Smooth muscle cell (in vitro differentiated cells): ENCODE measurements around the gene MAG. TPM values are rescaled to one million over a fixed set of nuclear protein-coding genes. Genes with fewer than 3 reads are reported as not detected.
"Not testable (repeated sequence)": the region's sequence is repeated elsewhere in the genome, so short reads cannot be mapped to it uniquely, and the experiment has no call there.

Experiments
- DNase-seq: peaks from one replicate; lab custom pipeline; 2025; ENCODE audit not compliant: unreplicated experiment; lab: John Stamatoyannopoulos, UW
- H2AFZ ChIP-seq: fragments of 200-600 bp; sonication (generic); 2 replicates; pipeline ENCODE4 v1.6.0; 2016; ENCODE audit warnings: antibody characterized with exemption, low read depth, mild to moderate bottlenecking
- H3F3A ChIP-seq: fragments of 200-600 bp; sonication (generic); 2 replicates; pipeline ENCODE4 v1.6.0; 2017; ENCODE audit warnings: antibody characterized with exemption, low read depth
- H3K27ac ChIP-seq: fragments of 200-600 bp; sonication (generic); 2 replicates; pipeline ENCODE4 v1.5.1; 2016; ENCODE audit warnings: low read depth, mild to moderate bottlenecking
- H3K27me3 ChIP-seq: fragments of 200-600 bp; sonication (generic); 2 replicates; pipeline ENCODE4 v1.6.1; 2016; ENCODE audit warnings: low read depth, mild to moderate bottlenecking
- H3K36me3 ChIP-seq: fragments of 200-600 bp; sonication (generic); 2 replicates; pipeline ENCODE4 v1.5.1; 2016; ENCODE audit warnings: low read depth
- H3K4me1 ChIP-seq: fragments of 200-600 bp; sonication (generic); 2 replicates; pipeline ENCODE4 v1.5.1; 2016; ENCODE audit warnings: low read depth
- H3K4me2 ChIP-seq: fragments of 200-600 bp; sonication (generic); 2 replicates; pipeline ENCODE4 v1.6.0; 2016; ENCODE audit warnings: mild to moderate bottlenecking
- H3K4me3 ChIP-seq: fragments of 200-600 bp; sonication (generic); 2 replicates; pipeline ENCODE4 v1.5.1; 2016; ENCODE audit warnings: mild to moderate bottlenecking
- H3K79me2 ChIP-seq: fragments of 200-600 bp; sonication (generic); 2 replicates; pipeline ENCODE4 v1.6.0; 2016; ENCODE audit warnings: low read depth, mild to moderate bottlenecking
- H3K9ac ChIP-seq: fragments of 200-600 bp; sonication (generic); 2 replicates; pipeline ENCODE4 v1.6.0; 2016; ENCODE audit warnings: low read depth
- H3K9me3 ChIP-seq: fragments of 200-600 bp; sonication (generic); replicated peaks from 2 replicates; pipeline ENCODE4 v1.5.1; 2016; ENCODE audit warnings: low read depth
- H4K20me1 ChIP-seq: fragments of 200-600 bp; sonication (generic); 2 replicates; pipeline ENCODE4 v1.6.0; 2016; ENCODE audit warnings: low read depth
- WGBS: methylation state at CpG from one replicate; pipeline ENCODE4 v1.1.7; 2016; ENCODE audit warnings: low lambda C conversion rate; 5-methylcytosine and 5-hydroxymethylcytosine counted together
- polyA plus RNA-seq: library from polyadenylated mRNA; unstranded; fragments of >200 nt; fragmentation: Nextera tagmentation; extraction: Ambion mirVana; gene quantifications from 2 replicates; pipeline ENCODE4 v1.2.1, GENCODE V29; 2016
- total RNA-seq: library from RNA; depleted of rRNA; stranded (reverse); fragments of >200 nt; gene quantifications from 2 replicates; pipeline ENCODE4 v1.2.3, GENCODE V29; 2014
- TF ChIP-seq, protein P1 (sequence below): fragments of 200-600 bp; sonication (generic); IDR thresholded peaks from 2 replicates; pipeline ENCODE4 v1.5.1; 2017; ENCODE audit warnings: borderline replicate concordance, mild to moderate bottlenecking, antibody characterized with exemption; ENCODE audit not compliant: insufficient read depth, poor library complexity, severe bottlenecking

MAG gene
- total and polyA plus RNA-seq, 2 experiments from 2014 or later, result not detected

DNA sequence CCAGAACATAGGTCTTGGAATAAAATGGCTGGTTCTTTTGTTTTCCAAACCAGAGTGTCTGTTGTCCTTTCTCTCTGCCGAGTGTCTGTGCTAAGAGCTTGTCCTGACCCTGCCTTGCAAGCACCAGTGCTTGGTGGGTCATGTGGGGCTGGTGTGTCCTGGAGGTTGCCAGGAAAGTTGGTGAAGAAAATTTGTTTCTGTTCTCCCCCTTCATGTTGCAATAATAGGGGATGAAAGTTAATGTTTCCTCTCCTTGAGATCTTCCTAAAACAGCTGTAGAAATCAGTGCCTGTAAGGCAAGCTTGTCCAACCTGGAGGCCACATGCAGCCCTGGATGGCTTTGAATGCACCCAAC lies 6.9 kb upstream of the MAG start:
- DNase-seq, result no peak
- no peaks in the 10 kb centered on the region for H3K36me3 ChIP-seq
- no peaks in the 10 kb centered on the region for H3K79me2 ChIP-seq
- H3K9ac ChIP-seq, result no peak overlapping the region
- TF ChIP-seq, protein P1, sequence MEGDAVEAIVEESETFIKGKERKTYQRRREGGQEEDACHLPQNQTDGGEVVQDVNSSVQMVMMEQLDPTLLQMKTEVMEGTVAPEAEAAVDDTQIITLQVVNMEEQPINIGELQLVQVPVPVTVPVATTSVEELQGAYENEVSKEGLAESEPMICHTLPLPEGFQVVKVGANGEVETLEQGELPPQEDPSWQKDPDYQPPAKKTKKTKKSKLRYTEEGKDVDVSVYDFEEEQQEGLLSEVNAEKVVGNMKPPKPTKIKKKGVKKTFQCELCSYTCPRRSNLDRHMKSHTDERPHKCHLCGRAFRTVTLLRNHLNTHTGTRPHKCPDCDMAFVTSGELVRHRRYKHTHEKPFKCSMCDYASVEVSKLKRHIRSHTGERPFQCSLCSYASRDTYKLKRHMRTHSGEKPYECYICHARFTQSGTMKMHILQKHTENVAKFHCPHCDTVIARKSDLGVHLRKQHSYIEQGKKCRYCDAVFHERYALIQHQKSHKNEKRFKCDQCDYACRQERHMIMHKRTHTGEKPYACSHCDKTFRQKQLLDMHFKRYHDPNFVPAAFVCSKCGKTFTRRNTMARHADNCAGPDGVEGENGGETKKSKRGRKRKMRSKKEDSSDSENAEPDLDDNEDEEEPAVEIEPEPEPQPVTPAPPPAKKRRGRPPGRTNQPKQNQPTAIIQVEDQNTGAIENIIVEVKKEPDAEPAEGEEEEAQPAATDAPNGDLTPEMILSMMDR, result no peak
- no peaks in the 10 kb centered on the region for H4K20me1 ChIP-seq
- H3K9me3 ChIP-seq, result no peaks in the 10 kb centered on the region
- H2AFZ ChIP-seq, result no peak overlapping the region
- H3K4me2 ChIP-seq, result no peak overlapping the region
- WGBS, result 45% methylated on average over 1 of the region's 1 CpG
- no peak overlapping the region for H3K27ac ChIP-seq
- peaks cover 12% of the 10 kb centered on the region for H3K27me3 ChIP-seq
- H3F3A ChIP-seq, result no peaks in the 10 kb centered on the region
- no peak overlapping the region for H3K4me3 ChIP-seq
- no peaks in the 10 kb centered on the region for H3K4me1 ChIP-seq

DNA sequence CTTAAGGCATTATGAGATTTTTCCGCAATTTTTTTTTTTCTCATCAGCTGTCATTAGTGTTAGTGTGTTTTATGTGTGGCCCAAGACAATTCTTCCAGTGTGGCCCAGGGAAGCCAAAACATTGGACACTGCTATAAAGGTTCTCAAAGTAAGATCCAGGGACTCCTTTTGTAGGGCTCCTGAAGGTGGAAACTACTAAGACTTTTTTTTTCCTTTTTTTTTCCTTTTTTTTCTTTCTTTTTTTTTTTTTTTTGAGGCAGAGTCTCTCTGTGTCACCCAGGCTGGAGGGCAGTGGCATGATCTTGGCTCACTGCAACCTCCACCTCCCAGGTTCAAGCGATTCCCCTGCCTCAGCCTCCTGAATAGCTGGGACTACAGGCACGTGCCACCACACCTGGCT lies 6.5 kb upstream of the MAG start:
- 94% methylated on average over 3 of the region's 3 CpGs for WGBS
- H3K4me3 ChIP-seq, H2AFZ ChIP-seq, H3K27ac ChIP-seq, H3K36me3 ChIP-seq, H3K79me2 ChIP-seq, H3K4me2 ChIP-seq, H3K9me3 ChIP-seq, H4K20me1 ChIP-seq, DNase-seq, H3K4me1 ChIP-seq, H3F3A ChIP-seq, H3K9ac ChIP-seq: not testable (repeated sequence)
- H3K27me3 ChIP-seq, result peaks cover 12% of the 10 kb centered on the region

GRCh38 chr19:35286101-35286500 lies 5.9 kb upstream of the MAG start:
- 86% methylated on average over 5 of the region's 5 CpGs for WGBS
- H2AFZ ChIP-seq, H3K4me3 ChIP-seq, H3K4me1 ChIP-seq, H3K27ac ChIP-seq, H3K9ac ChIP-seq, H3K36me3 ChIP-seq, H3F3A ChIP-seq, H3K9me3 ChIP-seq, H4K20me1 ChIP-seq, DNase-seq, H3K79me2 ChIP-seq, H3K4me2 ChIP-seq: not testable (repeated sequence)
- peaks cover 12% of the 10 kb centered on the region for H3K27me3 ChIP-seq

DNA sequence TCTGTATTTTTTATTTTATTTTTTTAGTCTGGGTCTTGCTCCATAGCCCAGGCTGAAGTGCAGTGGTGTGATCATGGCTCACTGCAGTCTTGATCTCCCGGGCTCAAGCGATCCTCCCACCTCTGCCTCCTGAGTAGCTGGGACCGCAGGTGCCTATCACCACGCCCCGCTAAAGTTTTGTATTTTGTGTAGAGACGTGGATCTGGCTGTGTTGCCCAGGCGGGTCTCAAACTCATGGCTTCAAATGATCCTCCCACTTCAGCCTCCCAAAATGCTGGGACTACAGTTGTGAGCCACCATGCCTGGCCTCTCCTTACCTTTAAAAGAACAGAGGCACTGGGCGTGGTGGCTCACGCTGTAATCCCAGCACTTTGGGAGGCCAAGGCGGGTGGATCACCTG lies 4.2 kb upstream of the MAG start:
- H3K4me1 ChIP-seq, result no peaks in the 10 kb centered on the region
- peaks cover 5% of the 10 kb centered on the region for H3K27me3 ChIP-seq
- TF ChIP-seq, protein P1, result no peak
- no peaks in the 10 kb centered on the region for H4K20me1 ChIP-seq
- H3K27ac ChIP-seq, result no peak overlapping the region
- H3K36me3 ChIP-seq, result no peaks in the 10 kb centered on the region
- WGBS, result 96% methylated on average over 10 of the region's 10 CpGs
- H3K9ac ChIP-seq, result no peak overlapping the region
- no peak overlapping the region for H2AFZ ChIP-seq
- no peak overlapping the region for H3K4me2 ChIP-seq
- no peaks in the 10 kb centered on the region for H3F3A ChIP-seq
- DNase-seq, result no peak
- H3K79me2 ChIP-seq, result no peaks in the 10 kb centered on the region
- H3K4me3 ChIP-seq, result no peak overlapping the region
- H3K9me3 ChIP-seq, result no peaks in the 10 kb centered on the region

- no peak overlapping the region for H3K9ac ChIP-seq
- no peak overlapping the region for H3K27ac ChIP-seq
- H3K4me3 ChIP-seq, result no peak overlapping the region
- H3K9me3 ChIP-seq, result no peaks in the 10 kb centered on the region
- no peaks in the 10 kb centered on the region for H4K20me1 ChIP-seq
- no peaks in the 10 kb centered on the region for H3K79me2 ChIP-seq
- WGBS, result 80% methylated on average over 2 of the region's 2 CpGs
- H2AFZ ChIP-seq, result no peak overlapping the region
- no peaks in the 10 kb centered on the region for H3F3A ChIP-seq
- DNase-seq, result no peak
- H3K4me2 ChIP-seq, result no peak overlapping the region
- no peaks in the 10 kb centered on the region for H3K36me3 ChIP-seq
- H3K27me3 ChIP-seq, result peaks cover under 1% of the 10 kb centered on the region
- no peaks in the 10 kb centered on the region for H3K4me1 ChIP-seq
- TF ChIP-seq, protein P1, result no peak
These were observed 3.6 kb upstream of the MAG start for GRCh38 chr19:35288331-35288730.
